GM23248 (cell line): ENCODE measurements around the gene DNAJC1.

ENCODE experiments used
- EZH2 ChIP-seq: fragments of 200-600 bp; sonication (generic); IDR thresholded peaks from 2 replicates; pipeline ENCODE4 v1.6.1; 2018; ENCODE audit warnings: antibody characterized with exemption, mild to moderate bottlenecking; ENCODE audit not compliant: insufficient read depth, poor library complexity, severe bottlenecking
- EZH2phosphoT487 ChIP-seq: fragments of 200-600 bp; sonication (generic); IDR thresholded peaks from 2 replicates; pipeline ENCODE4 v1.6.1; 2018; ENCODE audit warnings: antibody characterized with exemption, moderate library complexity, mild to moderate bottlenecking, low read depth; ENCODE audit not compliant: insufficient read depth

GRCh38 chr10:21831986-21832820 lies 171.3 kb downstream of the DNAJC1 start:
- TF ChIP-seq EZH2 = no peak
- no peak for TF ChIP-seq EZH2phosphoT487
